Thoracic aorta (tissue), 2 donors: ENCODE measurements around the gene RFESD. TPM values are rescaled to one million over a fixed set of nuclear protein-coding genes. Genes with fewer than 3 reads are reported as not detected.

Source experiments
- ATAC-seq: fragments of 150-250 bp; one replicate; pipeline ENCODE4 v1.8.0; 2017; ENCODE audit warnings: low read depth; ENCODE audit not compliant: insufficient number of reproducible peaks, low FRiP score
- DNase-seq: peaks from one replicate; pipeline ENCODE4 v3.0.0-alpha.2; 2020; ENCODE audit warnings: low spot score
- H3K27ac ChIP-seq, 2 donors: fragments of 200-600 bp; sonication (generic); 1 replicate in 1 of 2; 2 replicates in 1 of 2; pipeline ENCODE4 v1.5.1; 2016; ENCODE audit warnings: mild to moderate bottlenecking in 2 of 2, moderate library complexity in 2 of 2
- H3K27me3 ChIP-seq: fragments of 200-600 bp; sonication (generic); replicated peaks from 2 replicates; pipeline ENCODE4 v1.6.0; 2016; ENCODE audit warnings: mild to moderate bottlenecking; ENCODE audit not compliant: insufficient read depth
- H3K36me3 ChIP-seq: fragments of 200-600 bp; sonication (generic); one replicate; pipeline ENCODE4 v1.5.1; 2016
- H3K4me1 ChIP-seq, 2 donors: fragments of 200-600 bp; sonication (generic); 1 replicate in 1 of 2; 2 replicates in 1 of 2; pipeline versions ENCODE4 v1.5.1 to v1.6.0; 2016; ENCODE audit warnings: low read depth in 2 of 2, mild to moderate bottlenecking in 1 of 2; ENCODE audit not compliant: control insufficient read depth in 1 of 2
- H3K4me3 ChIP-seq: fragments of 200-600 bp; sonication (generic); 2 replicates; pipeline ENCODE4 v1.5.1; 2016; ENCODE audit warnings: mild to moderate bottlenecking
- H3K9me3 ChIP-seq: fragments of 200-600 bp; sonication (generic); 2 replicates; pipeline ENCODE4 v1.5.1; 2016
- total RNA-seq, 2 donors: library from RNA; depleted of rRNA; stranded (reverse); fragments of >200 nt; gene quantifications; one replicate each; pipeline versions ENCODE4 v1.1.0 to v1.2.3, GENCODE V29; 2016
- TF ChIP-seq, protein P1 (sequence below): fragments of 200-600 bp; sonication (generic); IDR thresholded peaks from one replicate; pipeline ENCODE4 v1.5.1; 2019; ENCODE audit warnings: antibody characterized with exemption

The RFESD gene
- total RNA-seq, 2 donors from 2014 or later = 0.85 to 11.1 TPM

DNA sequence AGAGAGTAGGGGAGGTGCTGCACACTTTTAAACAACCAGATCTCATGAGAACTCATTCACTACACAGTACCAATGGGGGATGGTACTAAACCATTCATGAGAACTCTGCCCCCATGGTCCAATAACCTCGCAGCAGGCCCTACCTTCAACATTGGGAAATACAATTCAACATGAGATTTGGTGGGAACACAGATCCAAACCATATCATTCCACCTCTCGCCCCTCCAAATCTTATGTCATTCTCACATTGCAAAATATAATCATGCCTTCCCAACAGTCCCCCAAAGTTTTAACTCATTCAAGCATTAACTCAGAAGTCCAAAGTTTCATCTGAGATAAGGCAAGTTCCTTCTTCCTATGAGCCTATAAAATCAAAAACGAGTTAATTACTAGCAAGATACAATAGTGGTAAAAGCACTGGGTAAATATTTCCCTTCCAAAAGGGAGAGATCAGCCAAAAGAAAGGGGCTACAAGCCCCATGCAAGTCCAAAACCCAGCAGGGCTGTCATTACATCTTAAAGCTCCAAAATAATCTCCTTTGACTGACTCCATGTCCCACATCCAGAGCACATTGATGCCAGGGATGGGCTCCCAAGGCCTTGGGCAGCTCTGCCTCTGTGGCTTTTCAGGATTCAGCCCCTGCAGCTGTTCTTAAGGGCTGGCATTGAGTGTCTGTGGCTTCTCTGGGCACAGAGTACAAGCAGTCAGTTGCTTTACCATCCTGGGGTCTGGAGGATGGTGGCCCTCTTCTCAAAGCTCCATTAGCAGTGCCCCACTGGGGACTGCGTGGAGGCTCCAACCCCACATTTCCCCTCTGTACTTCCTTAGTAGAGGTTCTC is 18.4 kb upstream of the RFESD start:
- no peak for ATAC-seq
- TF ChIP-seq, protein P1, sequence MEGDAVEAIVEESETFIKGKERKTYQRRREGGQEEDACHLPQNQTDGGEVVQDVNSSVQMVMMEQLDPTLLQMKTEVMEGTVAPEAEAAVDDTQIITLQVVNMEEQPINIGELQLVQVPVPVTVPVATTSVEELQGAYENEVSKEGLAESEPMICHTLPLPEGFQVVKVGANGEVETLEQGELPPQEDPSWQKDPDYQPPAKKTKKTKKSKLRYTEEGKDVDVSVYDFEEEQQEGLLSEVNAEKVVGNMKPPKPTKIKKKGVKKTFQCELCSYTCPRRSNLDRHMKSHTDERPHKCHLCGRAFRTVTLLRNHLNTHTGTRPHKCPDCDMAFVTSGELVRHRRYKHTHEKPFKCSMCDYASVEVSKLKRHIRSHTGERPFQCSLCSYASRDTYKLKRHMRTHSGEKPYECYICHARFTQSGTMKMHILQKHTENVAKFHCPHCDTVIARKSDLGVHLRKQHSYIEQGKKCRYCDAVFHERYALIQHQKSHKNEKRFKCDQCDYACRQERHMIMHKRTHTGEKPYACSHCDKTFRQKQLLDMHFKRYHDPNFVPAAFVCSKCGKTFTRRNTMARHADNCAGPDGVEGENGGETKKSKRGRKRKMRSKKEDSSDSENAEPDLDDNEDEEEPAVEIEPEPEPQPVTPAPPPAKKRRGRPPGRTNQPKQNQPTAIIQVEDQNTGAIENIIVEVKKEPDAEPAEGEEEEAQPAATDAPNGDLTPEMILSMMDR = no peak
- Histone ChIP-seq H3K27me3 (no peaks in the 10 kb centered on the region), H3K4me3 (no peak overlapping the region), H3K27ac (no peak overlapping the region), H3K36me3 (no peaks in the 10 kb centered on the region), H3K9me3 (no peaks in the 10 kb centered on the region), H3K4me1 (peaks cover 18 to 20% of the 10 kb centered on the region in 2 donors)
- no peak for DNase-seq

DNA sequence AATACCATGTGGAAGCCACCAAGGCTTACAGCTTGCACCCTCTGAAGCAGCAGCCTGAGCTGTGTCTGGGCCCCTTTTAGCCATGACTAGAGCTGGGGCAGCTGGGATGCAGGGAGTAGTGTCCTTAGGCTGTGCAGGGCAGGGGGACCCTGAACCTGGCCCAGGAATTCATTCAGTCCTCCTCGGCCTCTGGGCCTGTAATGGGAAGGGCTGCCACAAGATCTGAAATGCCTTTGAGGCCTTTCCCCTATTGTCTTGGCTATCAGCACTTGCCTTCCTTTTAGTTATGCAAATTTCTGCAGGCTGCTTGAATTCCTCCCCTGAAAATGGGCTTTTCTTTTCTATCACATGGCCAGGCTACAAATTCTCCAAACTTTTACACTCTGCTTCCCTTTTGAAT is 17.6 kb upstream of the RFESD start:
- no peaks in the 10 kb centered on the region for H3K36me3 ChIP-seq
- no peaks in the 10 kb centered on the region for H3K27me3 ChIP-seq
- TF ChIP-seq, protein P1 = no peak
- H3K4me3 ChIP-seq = no peak overlapping the region
- no peak for DNase-seq
- no peak overlapping the region for H3K27ac ChIP-seq
- ATAC-seq = no peak
- no peaks in the 10 kb centered on the region for H3K9me3 ChIP-seq
- H3K4me1 ChIP-seq = peaks cover 18 to 20% of the 10 kb centered on the region in 2 donors

DNA sequence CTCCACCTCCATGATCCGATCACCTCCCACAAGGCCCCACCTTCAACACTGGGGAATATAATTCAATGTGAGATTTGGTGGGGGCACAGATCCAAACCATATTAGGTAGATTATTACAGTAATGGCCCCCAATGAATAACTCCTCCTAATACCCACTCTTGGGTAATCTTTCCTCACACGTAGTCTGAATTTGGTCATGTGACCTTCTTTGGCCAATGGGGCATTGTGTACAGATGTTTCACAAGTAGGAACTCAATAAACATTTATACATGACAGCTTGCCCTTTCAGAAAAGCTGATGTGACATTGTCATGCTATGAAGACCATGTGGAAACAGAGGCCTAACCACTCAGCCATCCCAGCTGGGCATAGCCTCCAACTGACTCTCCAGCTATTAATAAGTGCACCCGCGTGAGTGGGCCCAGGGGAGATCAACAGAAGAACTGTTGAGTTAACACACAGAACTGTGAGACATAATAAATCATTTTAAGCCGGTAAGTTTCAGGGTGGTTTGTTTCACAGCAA is 16.1 kb upstream of the RFESD start:
- H3K27ac ChIP-seq = no peak overlapping the region
- H3K27me3 ChIP-seq = no peaks in the 10 kb centered on the region
- TF ChIP-seq, protein P1 = no peak
- H3K4me1 ChIP-seq = peaks cover 18 to 20% of the 10 kb centered on the region in 2 donors
- no peak overlapping the region for H3K4me3 ChIP-seq
- no peak for ATAC-seq
- no peaks in the 10 kb centered on the region for H3K36me3 ChIP-seq
- DNase-seq = no peak
- H3K9me3 ChIP-seq = no peaks in the 10 kb centered on the region

DNA sequence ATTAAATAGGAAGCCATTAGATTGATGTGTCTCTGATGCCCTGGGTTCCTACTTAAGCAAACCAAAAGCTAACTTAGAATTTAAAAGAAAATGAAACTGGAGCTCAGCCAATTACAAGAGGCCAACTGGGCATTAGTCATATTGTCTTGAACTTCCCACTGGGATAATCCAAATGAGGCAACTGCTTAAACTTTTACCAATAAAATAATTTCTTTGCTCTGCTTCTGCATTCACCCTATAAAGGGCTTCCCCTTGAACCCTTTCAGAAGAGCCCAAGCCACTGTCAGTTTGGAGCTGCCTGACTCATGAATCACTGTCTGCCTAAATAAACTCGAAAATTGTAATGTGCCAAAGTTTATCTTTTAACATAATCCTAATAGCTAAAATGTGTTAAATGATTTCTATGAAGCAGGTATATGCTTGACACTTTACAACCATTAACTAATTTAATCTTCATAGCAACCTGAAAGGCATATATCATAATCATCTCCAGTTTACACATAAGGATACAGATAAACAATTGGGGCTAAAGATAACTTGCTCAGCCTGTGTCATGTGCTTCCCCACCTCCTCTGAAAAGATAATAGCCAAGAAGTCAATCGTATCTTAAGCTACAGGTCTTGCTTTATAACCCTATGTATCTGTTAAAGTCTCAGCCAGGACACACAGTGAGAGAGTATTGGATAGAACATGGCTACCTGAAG is 15.2 kb upstream of the RFESD start:
- peaks cover 18 to 19% of the 10 kb centered on the region in 2 donors for H3K4me1 ChIP-seq
- H3K9me3 ChIP-seq = no peaks in the 10 kb centered on the region
- ATAC-seq = peak; percentile 61
- no peaks in the 10 kb centered on the region for H3K27me3 ChIP-seq
- TF ChIP-seq, protein P1 = no peak
- H3K27ac ChIP-seq = no peak overlapping the region
- DNase-seq = no peak
- H3K36me3 ChIP-seq = no peaks in the 10 kb centered on the region
- no peak overlapping the region for H3K4me3 ChIP-seq
